Neural progenitor cell (in vitro differentiated cells): ENCODE data around the gene TMEM101. TPM values are rescaled to one million over a fixed set of nuclear protein-coding genes. Genes with fewer than 3 reads are reported as not detected.
"Not testable (repeated sequence)": the region's sequence is repeated elsewhere in the genome, so short reads cannot be mapped to it uniquely, and the experiment has no call there.

ENCODE experiments used
- DNase-seq: peaks from one replicate; pipeline ENCODE4 v3.0.0-alpha.2; 2016; ENCODE audit warnings: low spot score
- H2AFZ ChIP-seq: fragments of 200-600 bp; sonication (generic); replicated peaks from 2 replicates; pipeline ENCODE4 v1.6.1; 2016; ENCODE audit warnings: antibody characterized with exemption
- H3F3A ChIP-seq: fragments of 200-600 bp; sonication (generic); 2 replicates; pipeline ENCODE4 v1.6.1; 2016; ENCODE audit warnings: antibody characterized with exemption, low read depth
- H3K27ac ChIP-seq: fragments of 200-600 bp; sonication (generic); 2 replicates; pipeline ENCODE4 v1.5.1; 2016; ENCODE audit warnings: mild to moderate bottlenecking
- H3K27me3 ChIP-seq: fragments of 200-600 bp; sonication (generic); 2 replicates; pipeline ENCODE4 v1.6.1; 2016; ENCODE audit warnings: mild to moderate bottlenecking, moderate library complexity
- H3K36me3 ChIP-seq: fragments of 200-600 bp; sonication (generic); 2 replicates; pipeline ENCODE4 v1.5.1; 2016
- H3K4me1 ChIP-seq: fragments of 200-600 bp; sonication (generic); 2 replicates; pipeline ENCODE4 v1.6.1; 2016; ENCODE audit warnings: mixed run types
- H3K4me2 ChIP-seq: fragments of 200-600 bp; sonication (generic); 2 replicates; pipeline ENCODE4 v1.6.1; 2016
- H3K4me3 ChIP-seq: fragments of 200-600 bp; sonication (generic); 2 replicates; pipeline ENCODE4 v1.5.1; 2016
- H3K79me2 ChIP-seq: fragments of 200-600 bp; sonication (generic); 2 replicates; pipeline ENCODE4 v1.6.1; 2016; ENCODE audit warnings: low read depth
- H3K9ac ChIP-seq: fragments of 200-600 bp; sonication (generic); 2 replicates; pipeline ENCODE4 v1.6.1; 2016
- H3K9me3 ChIP-seq: fragments of 200-600 bp; sonication (generic); 2 replicates; pipeline ENCODE4 v1.5.1; 2016; ENCODE audit warnings: low read depth
- H4K20me1 ChIP-seq: fragments of 200-600 bp; sonication (generic); 2 replicates; pipeline ENCODE4 v1.6.1; 2016; ENCODE audit warnings: low read depth
- H3K27ac Mint-ChIP-seq: 3 replicates; pipeline ENCODE4 v1.8.0; 2021; ENCODE audit warnings: mixed read lengths
- H3K27me3 Mint-ChIP-seq: 2 replicates; pipeline ENCODE4 v1.8.0; 2022; ENCODE audit warnings: low read depth, mild to moderate bottlenecking, inconsistent platforms, moderate library complexity, mixed read lengths; ENCODE audit not compliant: insufficient read depth
- H3K36me3 Mint-ChIP-seq: 3 replicates; pipeline ENCODE4 v1.8.0; 2021; ENCODE audit warnings: mixed read lengths
- H3K4me1 Mint-ChIP-seq: 3 replicates; pipeline ENCODE4 v1.8.0; 2021; ENCODE audit warnings: mixed read lengths
- H3K4me3 Mint-ChIP-seq: 3 replicates; pipeline ENCODE4 v1.8.0; 2021; ENCODE audit warnings: mild to moderate bottlenecking, moderate library complexity, mixed read lengths
- H3K9me3 Mint-ChIP-seq: 3 replicates; pipeline ENCODE4 v1.8.0; 2020; ENCODE audit warnings: mixed read lengths
- CTCF ChIP-seq: fragments of 200-600 bp; sonication (generic); IDR thresholded peaks from 2 replicates; pipeline ENCODE4 v1.5.1; 2017; ENCODE audit warnings: antibody characterized with exemption, mild to moderate bottlenecking
- EZH2 ChIP-seq: fragments of 200-600 bp; sonication (generic); IDR thresholded peaks from 2 replicates; pipeline ENCODE4 v1.6.1; 2017; ENCODE audit warnings: antibody characterized with exemption, mild to moderate bottlenecking, moderate library complexity
- EZH2phosphoT487 ChIP-seq: fragments of 200-600 bp; sonication (generic); IDR thresholded peaks from 2 replicates; pipeline ENCODE4 v1.6.1; 2017; ENCODE audit warnings: antibody characterized with exemption
- total RNA-seq: library from RNA; depleted of rRNA; stranded (reverse); fragments of >200 nt; gene quantifications from 2 replicates; pipeline ENCODE4 v1.2.3, GENCODE V29; 2015; ENCODE audit warnings: low replicate concordance

TMEM101 gene
- total RNA-seq, 1 donor from 2014 or later = 33.8 TPM

GRCh38 chr17:44049294-44050060, 34.7 kb upstream of the TMEM101 start:
- H3K4me1 ChIP-seq = no peaks in the 10 kb centered on the region
- peaks cover 12% of the 10 kb centered on the region for H3F3A ChIP-seq
- no peak overlapping the region for H2AFZ ChIP-seq
- H3K27me3 Mint-ChIP-seq = no peaks in the 10 kb centered on the region
- no peak overlapping the region for H3K27ac ChIP-seq
- no peaks in the 10 kb centered on the region for H3K36me3 ChIP-seq
- H3K27ac Mint-ChIP-seq = no peak overlapping the region
- no peak for DNase-seq
- TF ChIP-seq EZH2 (no peak), EZH2phosphoT487 (no peak), CTCF (no peak)
- no peak overlapping the region for H3K9ac ChIP-seq
- peaks cover 30% of the 10 kb centered on the region for H3K36me3 Mint-ChIP-seq
- H3K4me3 ChIP-seq = no peak overlapping the region
- peaks cover 70% of the 10 kb centered on the region for H4K20me1 ChIP-seq
- no peak overlapping the region for H3K4me3 Mint-ChIP-seq
- no peaks in the 10 kb centered on the region for H3K4me1 Mint-ChIP-seq
- H3K79me2 ChIP-seq = peaks cover 98% of the 10 kb centered on the region
- H3K9me3 ChIP-seq = no peaks in the 10 kb centered on the region
- H3K4me2 ChIP-seq = no peak overlapping the region
- no peaks in the 10 kb centered on the region for H3K9me3 Mint-ChIP-seq
- H3K27me3 ChIP-seq = no peaks in the 10 kb centered on the region

- peaks cover 73% of the 10 kb centered on the region for H4K20me1 ChIP-seq
- H3K27me3 Mint-ChIP-seq, H3K4me3 Mint-ChIP-seq, H3K9me3 Mint-ChIP-seq, H3K4me2 ChIP-seq, H3K36me3 ChIP-seq, H3K27me3 ChIP-seq, H3K27ac Mint-ChIP-seq, DNase-seq, H2AFZ ChIP-seq, H3K4me1 ChIP-seq, H3K4me3 ChIP-seq, H3K27ac ChIP-seq, H3K9me3 ChIP-seq, H3K4me1 Mint-ChIP-seq, H3K9ac ChIP-seq: not testable (repeated sequence)
- peaks cover 98% of the 10 kb centered on the region for H3K79me2 ChIP-seq
- H3F3A ChIP-seq = peaks cover 21% of the 10 kb centered on the region
- peaks cover 19% of the 10 kb centered on the region for H3K36me3 Mint-ChIP-seq
Observed at GRCh38 chr17:44046893-44047292, 32.1 kb upstream of the TMEM101 start.

- H3K36me3 ChIP-seq = no peaks in the 10 kb centered on the region
- H2AFZ ChIP-seq = no peak overlapping the region
- H3K9me3 ChIP-seq = no peaks in the 10 kb centered on the region
- peaks cover 6% of the 10 kb centered on the region for H3K4me1 Mint-ChIP-seq
- H3F3A ChIP-seq = peaks cover 21% of the 10 kb centered on the region
- no peaks in the 10 kb centered on the region for H3K4me1 ChIP-seq
- H3K4me2 ChIP-seq = no peak overlapping the region
- no peak overlapping the region for H3K27ac Mint-ChIP-seq
- no peak overlapping the region for H3K4me3 ChIP-seq
- H4K20me1 ChIP-seq = peaks cover 76% of the 10 kb centered on the region
- H3K9ac ChIP-seq = no peak overlapping the region
- H3K36me3 Mint-ChIP-seq = peaks cover 19% of the 10 kb centered on the region
- H3K27me3 ChIP-seq = no peaks in the 10 kb centered on the region
- TF ChIP-seq CTCF (no peak), EZH2phosphoT487 (no peak), EZH2 (no peak)
- DNase-seq = no peak
- no peaks in the 10 kb centered on the region for H3K27me3 Mint-ChIP-seq
- no peak overlapping the region for H3K27ac ChIP-seq
- peaks cover 98% of the 10 kb centered on the region for H3K79me2 ChIP-seq
- H3K4me3 Mint-ChIP-seq = no peak overlapping the region
- no peaks in the 10 kb centered on the region for H3K9me3 Mint-ChIP-seq
Observed at GRCh38 chr17:44045486-44045885, 30.7 kb upstream of the TMEM101 start.

GRCh38 chr17:44044071-44044470, 29.3 kb upstream of the TMEM101 start:
- no peak overlapping the region for H3K4me3 Mint-ChIP-seq
- no peaks in the 10 kb centered on the region for H3K9me3 ChIP-seq
- H3K27me3 Mint-ChIP-seq = no peaks in the 10 kb centered on the region
- H3K4me2 ChIP-seq = no peak overlapping the region
- peak overlapping the region; percentile 53 for H3K27ac ChIP-seq
- H4K20me1 ChIP-seq = peaks cover 74% of the 10 kb centered on the region
- H3K4me1 ChIP-seq = no peaks in the 10 kb centered on the region
- no peak for DNase-seq
- H3K9me3 Mint-ChIP-seq = no peaks in the 10 kb centered on the region
- H2AFZ ChIP-seq = no peak overlapping the region
- H3K36me3 ChIP-seq = no peaks in the 10 kb centered on the region
- H3K36me3 Mint-ChIP-seq = peaks cover 26% of the 10 kb centered on the region
- H3K4me3 ChIP-seq = no peak overlapping the region
- TF ChIP-seq EZH2 = no peak
- no peak for TF ChIP-seq CTCF
- TF ChIP-seq EZH2phosphoT487 = no peak
- peaks cover 97% of the 10 kb centered on the region for H3K79me2 ChIP-seq
- no peak overlapping the region for H3K9ac ChIP-seq
- no peaks in the 10 kb centered on the region for H3K27me3 ChIP-seq
- peaks cover 6% of the 10 kb centered on the region for H3K4me1 Mint-ChIP-seq
- peaks cover 24% of the 10 kb centered on the region for H3F3A ChIP-seq
- no peak overlapping the region for H3K27ac Mint-ChIP-seq
